Adrenal gland (tissue), 12 donors: ENCODE data around the gene SNX20. TPM values are rescaled to one million over a fixed set of nuclear protein-coding genes. Genes with fewer than 3 reads are reported as not detected.

Source experiments
- DNase-seq, 7 donors: peaks; one replicate each; pipeline ENCODE4 v3.0.0-alpha.2; 2019 to 2020
- H3K27ac ChIP-seq, 5 donors: fragments of 200-600 bp; sonication (generic) in 4 of 5; 1 replicate in 3 of 5; 2 replicates in 2 of 5; pipeline versions ENCODE4 v1.5.1 to v1.8.0; 2016 to 2020; ENCODE audit warnings: mild to moderate bottlenecking in 1 of 5
- H3K27me3 ChIP-seq: fragments of 200-600 bp; 2 replicates; pipeline ENCODE4 v1.8.0; 2021
- H3K36me3 ChIP-seq, 2 donors: fragments of 200-600 bp; replicated peaks in 1 of 2; 1 replicate in 1 of 2; 2 replicates in 1 of 2; pipeline versions ENCODE4 v1.5.1 to v1.8.0; 2018 to 2022
- H3K4me1 ChIP-seq, 2 donors: fragments of 200-600 bp; replicated peaks in 1 of 2; 1 replicate in 1 of 2; 2 replicates in 1 of 2; pipeline versions ENCODE4 v1.5.1 to v1.8.0; 2018 to 2021
- H3K4me3 ChIP-seq, 4 donors: fragments of 200-600 bp; sonication (generic) in 3 of 4; one replicate each; pipeline ENCODE4 v1.5.1; 2016 to 2018
- H3K9me3 ChIP-seq, 3 donors: fragments of 200-600 bp; sonication (generic) in 1 of 3; replicated peaks in 1 of 3; 1 replicate in 2 of 3; 2 replicates in 1 of 3; pipeline versions ENCODE4 v1.5.1 to v1.8.0; 2016 to 2021
- POLR2A ChIP-seq, 2 donors: fragments of 450-650 bp; IDR thresholded peaks; one replicate each; pipeline ENCODE4 v1.6.1; 2017; ENCODE audit warnings: antibody characterized with exemption in 2 of 2, mild to moderate bottlenecking in 2 of 2, moderate library complexity in 1 of 2
- WGBS, 4 donors: extraction: QIAGEN DNeasy Blood & Tissue Kit in 2 of 4; methylation state at CpG; one replicate each; pipeline versions ENCODE4 v1.1.5 to v1.1.7; 2013 to 2017; 5-methylcytosine and 5-hydroxymethylcytosine counted together
- intact Hi-C, 2 donors: fragments of 100-400 bp; cut with DNase I; formaldehyde crosslinking; loops; one replicate each; pipeline versions ENCODE4 v1.14.1 to v1.15.0; 2022 to 2023
- polyA plus RNA-seq, 3 donors: library from polyadenylated mRNA; stranded (reverse); fragments of 200-250 nt in 2 of 3; fragments of 350-450 nt in 1 of 3; fragmentation: Illumina TruSeq in 1 of 3; extraction: RNeasy Lipid Tissue Mini Kit (QIAGEN cat#74804) in 1 of 3; gene quantifications; one replicate each; pipeline ENCODE4 v1.2.3, GENCODE V29; 2013 to 2014
- total RNA-seq, 9 donors: library from RNA; depleted of rRNA in 4 of 9; stranded (reverse); fragments of >200 nt in 4 of 9; fragments of 120-200 nt in 1 of 9; fragmentation: NEBNext Ultra II Directional in 1 of 9; extraction: Animal tissue kit (Norgen Biotek cat#: 25700) in 1 of 9; gene quantifications; one replicate each; pipeline versions ENCODE4 v1.1.0 to v1.2.4, GENCODE V29; 2013 to 2023
- TF ChIP-seq, protein P1 (sequence below), 6 experiments: fragments of 450-650 bp in 4 of 6; fragments of 200-600 bp in 2 of 6; sonication (generic) in 1 of 6; IDR thresholded peaks; 1 replicate in 5 of 6; 2 replicates in 1 of 6; pipeline versions ENCODE4 v1.5.1 to v1.8.0; 2016 to 2021; ENCODE audit warnings: antibody characterized with exemption in 6 of 6, mild to moderate bottlenecking in 2 of 6, moderate library complexity in 1 of 6
- donor health status: healthy with polysubstance abuse.
- donor health status: Bipolar disorder and iron deficiency.
- donor health status: DM: yes; HTN: yes; CAD: no.
- donor health status: DM: no; HTN: no; CAD: no.
- donor health status: DM: no; HTN: no; CAD: no.
- donor health status: DM: yes; HTN: yes; CAD: no.

The SNX20 gene
- total and polyA plus RNA-seq, 12 donors: 0.12 to 4.0 (median 2.6) TPM

DNA sequence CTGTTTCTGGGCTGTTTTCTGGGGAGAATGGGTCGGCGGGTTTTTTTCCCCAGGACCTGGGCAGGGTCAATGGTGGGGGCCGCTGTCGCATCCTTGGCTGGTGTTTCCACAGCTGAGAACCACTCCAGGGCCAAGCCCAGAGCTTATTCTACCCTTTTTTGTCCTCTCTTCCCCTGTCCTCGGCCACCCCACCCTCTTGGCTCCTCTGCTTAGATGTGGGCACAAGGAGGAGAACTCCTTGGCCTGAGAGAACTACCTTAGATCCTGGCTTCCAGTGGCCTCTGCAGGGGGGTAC, 16.3 kb upstream of the SNX20 start:
- 90 to 97% (median 95%) methylated on average over 5 of the region's 5 CpGs for WGBS, 4 donors
- TF ChIP-seq POLR2A (IDR thresholded peaks at IDR 0.05): no peak
- TF ChIP-seq, protein P1, sequence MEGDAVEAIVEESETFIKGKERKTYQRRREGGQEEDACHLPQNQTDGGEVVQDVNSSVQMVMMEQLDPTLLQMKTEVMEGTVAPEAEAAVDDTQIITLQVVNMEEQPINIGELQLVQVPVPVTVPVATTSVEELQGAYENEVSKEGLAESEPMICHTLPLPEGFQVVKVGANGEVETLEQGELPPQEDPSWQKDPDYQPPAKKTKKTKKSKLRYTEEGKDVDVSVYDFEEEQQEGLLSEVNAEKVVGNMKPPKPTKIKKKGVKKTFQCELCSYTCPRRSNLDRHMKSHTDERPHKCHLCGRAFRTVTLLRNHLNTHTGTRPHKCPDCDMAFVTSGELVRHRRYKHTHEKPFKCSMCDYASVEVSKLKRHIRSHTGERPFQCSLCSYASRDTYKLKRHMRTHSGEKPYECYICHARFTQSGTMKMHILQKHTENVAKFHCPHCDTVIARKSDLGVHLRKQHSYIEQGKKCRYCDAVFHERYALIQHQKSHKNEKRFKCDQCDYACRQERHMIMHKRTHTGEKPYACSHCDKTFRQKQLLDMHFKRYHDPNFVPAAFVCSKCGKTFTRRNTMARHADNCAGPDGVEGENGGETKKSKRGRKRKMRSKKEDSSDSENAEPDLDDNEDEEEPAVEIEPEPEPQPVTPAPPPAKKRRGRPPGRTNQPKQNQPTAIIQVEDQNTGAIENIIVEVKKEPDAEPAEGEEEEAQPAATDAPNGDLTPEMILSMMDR (IDR thresholded peaks at IDR 0.05): no peak
- peak overlapping the region in 3 of 5 donors; percentile 40 to 59 (median 54) for H3K27ac ChIP-seq
- H3K27me3 ChIP-seq: no peaks in the 10 kb centered on the region
- intact Hi-C loops: loop anchor here in 1 of 2 donors (10.0 kb wide), 1 partner anchor 107 kb away; no protein-coding TSS in a partner anchor
- H3K9me3 ChIP-seq: no peaks in the 10 kb centered on the region
- peaks cover 12 to 32% of the 10 kb centered on the region in 2 donors for H3K4me1 ChIP-seq
- peak in 1 of 7 donors; percentile 15 for DNase-seq
- peak overlapping the region in 1 of 4 donors; percentile 52 for H3K4me3 ChIP-seq
- H3K36me3 ChIP-seq: no peaks in the 10 kb centered on the region

- H3K27ac ChIP-seq: peak overlapping the region in 2 of 5 donors; percentile 15 to 59
- H3K9me3 ChIP-seq: no peaks in the 10 kb centered on the region
- H3K27me3 ChIP-seq: no peaks in the 10 kb centered on the region
- DNase-seq: peak; percentile 55 to 89 (median 82)
- TF ChIP-seq POLR2A (IDR thresholded peaks at IDR 0.05): no peak
- TF ChIP-seq, protein P1 (IDR thresholded peaks at IDR 0.05): no peak
- H3K4me3 ChIP-seq: no peak overlapping the region
- no peaks in the 10 kb centered on the region for H3K36me3 ChIP-seq
- H3K4me1 ChIP-seq: peaks cover 12 to 32% of the 10 kb centered on the region in 2 donors
- intact Hi-C loops: loop anchor here in 1 of 2 donors (10.0 kb wide), 1 partner anchor 108 kb away; no protein-coding TSS in a partner anchor
- 62 to 86% (median 68%) methylated on average over 11 to 15 of the region's 15 CpGs for WGBS, 4 donors
Measured at GRCh38 chr16:50696575-50697420, 15.7 kb upstream of the SNX20 start.

DNA sequence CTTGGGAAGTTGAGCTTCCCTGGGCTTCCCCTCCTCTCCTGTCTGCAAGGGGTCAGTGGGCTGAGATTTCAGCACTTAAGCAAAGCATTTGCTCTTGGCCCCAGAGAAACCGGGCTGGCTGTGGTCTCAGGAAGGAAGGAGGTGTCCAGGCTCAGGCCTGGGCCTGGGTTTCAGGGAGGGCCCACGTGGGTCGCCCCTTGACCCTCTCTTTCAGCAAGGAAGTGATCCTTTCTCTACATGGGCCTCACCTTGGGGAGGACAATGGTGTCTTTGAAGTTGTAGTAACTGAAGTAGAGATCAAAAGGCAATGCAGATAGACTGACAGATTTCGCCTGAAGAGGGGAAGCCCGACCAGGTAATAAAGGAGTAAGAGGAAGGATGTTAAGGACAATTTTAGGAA, 15.0 kb upstream of the SNX20 start:
- no peaks in the 10 kb centered on the region for H3K36me3 ChIP-seq
- peak overlapping the region in 2 of 5 donors; percentile 15 to 59 for H3K27ac ChIP-seq
- 54 to 69% (median 63%) methylated on average over 4 to 5 of the region's 5 CpGs for WGBS, 4 donors
- TF ChIP-seq, protein P1 (IDR thresholded peaks at IDR 0.05): no peak
- TF ChIP-seq POLR2A (IDR thresholded peaks at IDR 0.05): no peak
- no peaks in the 10 kb centered on the region for H3K9me3 ChIP-seq
- no peak overlapping the region for H3K4me3 ChIP-seq
- DNase-seq: peak in 1 of 7 donors; percentile 10
- H3K27me3 ChIP-seq: no peaks in the 10 kb centered on the region
- intact Hi-C loops: loop anchor here in 1 of 2 donors (10.0 kb wide), 1 partner anchor 109 kb away; no protein-coding TSS in a partner anchor
- H3K4me1 ChIP-seq: peaks cover 12 to 32% of the 10 kb centered on the region in 2 donors
